ENCODE results near the gene GPX3. TPM values are rescaled to one million over a fixed set of nuclear protein-coding genes. Genes with fewer than 3 reads are reported as not detected.

Gene GPX3
- total RNA-seq, 1 donor from 2014 or later, result 10.9 TPM

DNA sequence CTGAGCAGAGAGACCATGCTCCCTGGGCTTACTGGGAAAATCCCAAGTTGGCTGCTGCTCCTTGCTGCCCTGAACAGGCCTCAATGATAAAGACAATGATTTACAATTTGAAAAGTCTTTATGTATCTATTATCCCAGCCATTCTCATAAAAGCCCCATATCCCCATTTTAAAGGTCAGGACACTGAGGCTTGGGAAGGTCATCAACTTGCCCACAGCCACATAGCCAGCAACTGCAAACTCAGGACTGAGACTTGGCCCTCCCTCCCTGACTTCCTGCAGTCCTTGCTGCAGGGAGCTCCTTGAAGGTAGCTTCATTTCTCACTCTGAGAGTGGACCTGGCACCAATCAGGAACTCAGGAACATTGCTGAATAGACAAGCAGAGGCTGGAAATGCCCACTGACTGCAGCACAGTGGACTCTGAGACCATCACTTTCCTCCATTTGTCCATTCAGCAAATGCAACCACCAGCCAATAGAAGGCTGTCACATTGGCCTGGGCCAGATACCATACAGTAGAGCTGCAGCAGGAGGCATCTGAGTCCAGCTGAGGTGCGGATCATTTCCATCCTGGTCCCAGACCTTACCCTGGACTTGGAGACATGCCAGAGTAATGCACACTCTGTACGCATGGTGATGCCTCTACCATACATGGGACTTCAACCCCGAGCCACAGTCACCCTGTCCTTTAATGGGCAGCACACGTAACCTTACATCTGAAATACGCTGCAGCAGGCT lies 42.2 kb downstream of the GPX3 start:
- no peak for DNase-seq (ENCODE audit: low read depth)
- H3K4me3 ChIP-seq (ENCODE audit: low read depth, low read length), result no peak overlapping the region
- TF ChIP-seq CTCF (conservative IDR thresholded peaks at IDR 0.05; ENCODE audit: low read depth, low read length), result no peak

DNA sequence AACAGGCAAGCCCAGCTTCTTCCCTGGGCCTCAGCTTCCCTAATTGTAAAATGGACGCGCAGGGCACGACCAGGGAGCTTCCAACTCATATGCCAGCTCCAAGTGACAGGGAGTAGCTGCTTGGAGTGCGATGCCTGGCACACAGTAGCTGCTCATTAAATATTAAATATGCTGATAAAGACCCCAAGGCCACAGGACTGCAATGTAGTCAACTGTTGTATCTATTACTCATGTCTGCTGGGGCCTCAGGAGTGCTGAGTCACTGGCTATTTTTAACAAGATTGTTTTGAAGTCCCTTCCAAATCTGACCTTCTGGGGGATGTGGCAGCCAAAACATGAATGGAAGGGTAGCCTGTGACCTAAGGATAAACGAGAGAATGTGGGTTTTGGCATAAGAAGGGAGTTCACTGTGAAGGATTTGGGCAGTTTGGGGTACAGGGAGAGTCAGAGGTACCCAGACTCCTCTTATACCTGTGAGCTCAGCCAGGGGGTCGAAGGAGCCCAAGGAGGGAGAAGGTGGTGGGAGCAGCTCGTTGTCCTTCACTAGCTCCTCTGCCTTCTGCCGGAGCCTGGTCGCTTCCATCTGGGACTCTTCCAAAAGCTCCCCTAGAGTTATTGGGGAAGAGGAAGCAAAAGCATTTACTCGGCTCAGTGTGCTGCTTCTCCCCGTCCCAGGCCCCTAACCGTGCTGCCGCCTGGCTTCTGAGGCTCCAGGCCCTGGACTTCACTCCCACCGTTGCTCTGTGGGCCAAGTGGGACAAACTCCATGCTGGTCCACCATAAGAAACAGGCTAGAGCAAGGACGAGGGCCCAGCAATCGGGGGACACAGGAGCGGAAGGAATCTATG lies 43.0 kb downstream of the GPX3 start:
- no peak for DNase-seq (ENCODE audit: low read depth)
- TF ChIP-seq CTCF (conservative IDR thresholded peaks at IDR 0.05; ENCODE audit: low read depth, low read length), result no peak
- H3K4me3 ChIP-seq (ENCODE audit: low read depth, low read length), result no peak overlapping the region

DNA sequence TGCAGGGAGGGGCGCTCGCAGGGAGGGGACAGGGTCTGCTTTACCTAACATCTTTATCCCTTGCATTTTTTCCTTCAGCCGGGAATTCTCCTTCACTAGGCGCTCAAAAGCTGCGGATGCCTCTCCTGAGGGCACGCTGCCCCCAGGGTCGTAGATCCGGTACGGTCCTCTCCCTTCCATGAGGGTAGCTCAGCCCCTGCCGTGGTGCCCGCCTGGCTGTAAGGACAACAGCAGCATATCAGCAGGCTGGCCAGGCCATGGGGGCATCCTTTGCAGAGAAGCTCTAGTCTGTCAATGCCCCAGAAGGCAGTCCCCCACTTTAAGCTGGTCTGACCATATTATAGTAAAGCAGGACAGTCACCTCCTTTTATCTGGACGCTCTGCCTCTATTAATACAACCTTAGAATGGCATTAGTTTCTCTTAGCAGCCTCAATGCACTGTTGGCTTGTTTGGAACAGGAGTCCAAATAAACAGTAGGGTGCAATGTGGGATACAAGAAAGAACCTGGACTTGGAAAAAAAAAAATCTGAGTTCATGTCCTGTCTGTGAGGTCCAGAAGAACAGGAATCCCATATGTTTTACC lies 44.6 kb downstream of the GPX3 start:
- DNase-seq (ENCODE audit: low read depth), result no peak
- no peak for TF ChIP-seq CTCF (conservative IDR thresholded peaks at IDR 0.05; ENCODE audit: low read depth, low read length)
- no peak overlapping the region for H3K4me3 ChIP-seq (ENCODE audit: low read depth, low read length)

- H3K4me3 ChIP-seq (ENCODE audit: low read depth, low read length), result no peak overlapping the region
These were observed 45.2 kb downstream of the GPX3 start for GRCh38 chr5:151065609-151066008.

DNA sequence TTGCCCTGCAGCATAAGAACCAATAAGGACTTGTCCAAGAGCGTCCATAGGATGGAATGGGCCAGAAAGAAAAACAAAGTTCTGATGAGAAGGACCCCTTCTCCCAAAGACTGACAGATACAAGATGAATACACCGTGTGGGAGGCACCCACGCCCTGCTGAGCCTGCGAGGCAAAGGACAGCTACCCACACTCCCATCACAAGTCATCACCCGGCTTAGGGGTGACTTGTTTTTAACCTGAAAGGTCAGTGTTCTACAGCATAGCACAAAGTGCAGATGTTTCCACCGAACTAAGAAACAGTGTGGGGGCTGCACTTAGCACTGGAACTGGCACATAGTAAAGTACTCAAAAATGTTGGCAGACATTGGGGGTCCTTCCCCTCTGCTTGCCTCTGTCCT lies 46.5 kb downstream of the GPX3 start:
- DNase-seq (ENCODE audit: low read depth), result no peak
- no peak overlapping the region for H3K4me3 ChIP-seq (ENCODE audit: low read depth, low read length)
- no peak for TF ChIP-seq CTCF (conservative IDR thresholded peaks at IDR 0.05; ENCODE audit: low read depth, low read length)

More at GRCh38 chr5:151065609-151066008, 45.2 kb downstream of the GPX3 start:
- DNase-seq (ENCODE audit: low read depth), result no peak
- TF ChIP-seq CTCF (conservative IDR thresholded peaks at IDR 0.05; ENCODE audit: low read depth, low read length), result no peak

DNA sequence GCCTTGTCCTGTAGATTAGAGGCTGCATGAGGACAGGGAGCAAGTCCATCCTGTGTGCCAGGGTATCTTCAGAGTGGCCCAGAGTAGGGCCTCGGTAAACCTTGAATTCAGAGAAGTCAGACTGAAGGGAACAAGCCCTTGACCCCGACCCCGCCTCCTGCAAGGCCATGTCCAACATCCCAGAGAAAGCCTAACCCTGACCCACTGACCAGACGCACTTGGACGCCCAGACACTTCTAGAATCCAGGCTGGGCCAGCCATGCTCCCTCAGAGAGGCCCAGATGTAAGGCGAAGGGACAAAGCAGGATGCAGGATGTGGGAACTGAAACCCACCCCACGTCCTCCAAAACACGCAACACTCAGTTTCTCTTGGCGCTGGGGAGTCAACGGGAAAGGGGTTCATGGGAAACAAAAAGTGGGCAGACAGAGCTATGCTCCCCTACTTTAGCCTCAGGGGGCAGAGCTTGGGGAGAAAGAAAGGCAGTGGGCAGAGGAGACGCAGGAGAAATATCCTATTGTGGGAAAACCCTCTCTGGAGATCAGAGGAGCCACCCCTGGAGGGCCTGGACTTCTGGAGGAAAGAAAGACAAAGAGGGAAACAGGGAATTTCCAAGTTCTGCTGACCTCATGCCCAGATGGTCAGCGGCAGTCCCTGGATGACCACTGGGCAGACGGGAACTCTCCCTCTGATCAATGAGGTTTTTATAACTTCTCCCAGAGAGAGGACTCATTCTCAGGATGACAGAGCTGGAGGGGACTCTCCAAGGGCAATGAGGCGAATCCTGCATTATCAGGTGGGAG lies 47.4 kb downstream of the GPX3 start:
- DNase-seq (ENCODE audit: low read depth), result no peak
- no peak for TF ChIP-seq CTCF (conservative IDR thresholded peaks at IDR 0.05; ENCODE audit: low read depth, low read length)
- H3K4me3 ChIP-seq (ENCODE audit: low read depth, low read length), result no peak overlapping the region

Data from epithelial cell of proximal tubule (primary cell).